ENCODE measurements around the gene STS.

GRCh38 chrX:7108030-7108429 lies 39.5 kb upstream of the STS start:
- no peak for TF ChIP-seq EGR1 (IDR thresholded peaks at IDR 0.05)
- TF ChIP-seq, protein P1, sequence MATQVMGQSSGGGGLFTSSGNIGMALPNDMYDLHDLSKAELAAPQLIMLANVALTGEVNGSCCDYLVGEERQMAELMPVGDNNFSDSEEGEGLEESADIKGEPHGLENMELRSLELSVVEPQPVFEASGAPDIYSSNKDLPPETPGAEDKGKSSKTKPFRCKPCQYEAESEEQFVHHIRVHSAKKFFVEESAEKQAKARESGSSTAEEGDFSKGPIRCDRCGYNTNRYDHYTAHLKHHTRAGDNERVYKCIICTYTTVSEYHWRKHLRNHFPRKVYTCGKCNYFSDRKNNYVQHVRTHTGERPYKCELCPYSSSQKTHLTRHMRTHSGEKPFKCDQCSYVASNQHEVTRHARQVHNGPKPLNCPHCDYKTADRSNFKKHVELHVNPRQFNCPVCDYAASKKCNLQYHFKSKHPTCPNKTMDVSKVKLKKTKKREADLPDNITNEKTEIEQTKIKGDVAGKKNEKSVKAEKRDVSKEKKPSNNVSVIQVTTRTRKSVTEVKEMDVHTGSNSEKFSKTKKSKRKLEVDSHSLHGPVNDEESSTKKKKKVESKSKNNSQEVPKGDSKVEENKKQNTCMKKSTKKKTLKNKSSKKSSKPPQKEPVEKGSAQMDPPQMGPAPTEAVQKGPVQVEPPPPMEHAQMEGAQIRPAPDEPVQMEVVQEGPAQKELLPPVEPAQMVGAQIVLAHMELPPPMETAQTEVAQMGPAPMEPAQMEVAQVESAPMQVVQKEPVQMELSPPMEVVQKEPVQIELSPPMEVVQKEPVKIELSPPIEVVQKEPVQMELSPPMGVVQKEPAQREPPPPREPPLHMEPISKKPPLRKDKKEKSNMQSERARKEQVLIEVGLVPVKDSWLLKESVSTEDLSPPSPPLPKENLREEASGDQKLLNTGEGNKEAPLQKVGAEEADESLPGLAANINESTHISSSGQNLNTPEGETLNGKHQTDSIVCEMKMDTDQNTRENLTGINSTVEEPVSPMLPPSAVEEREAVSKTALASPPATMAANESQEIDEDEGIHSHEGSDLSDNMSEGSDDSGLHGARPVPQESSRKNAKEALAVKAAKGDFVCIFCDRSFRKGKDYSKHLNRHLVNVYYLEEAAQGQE (IDR thresholded peaks at IDR 0.05; ENCODE audit: low read depth): no peak
- TF ChIP-seq CEBPB (IDR thresholded peaks at IDR 0.05): no peak
- TF ChIP-seq CREB1 (IDR thresholded peaks at IDR 0.05; ENCODE audit: low read depth): no peak
- TF ChIP-seq RAD21 (IDR thresholded peaks at IDR 0.05; ENCODE audit: low read depth): no peak
- no peak for TF ChIP-seq YY1 (IDR thresholded peaks at IDR 0.05; ENCODE audit: low read depth)
- TF ChIP-seq TEAD4 (IDR thresholded peaks at IDR 0.05): no peak
- no peak for TF ChIP-seq EP300 (IDR thresholded peaks at IDR 0.05; ENCODE audit: borderline replicate concordance)
- TF ChIP-seq, protein P2, sequence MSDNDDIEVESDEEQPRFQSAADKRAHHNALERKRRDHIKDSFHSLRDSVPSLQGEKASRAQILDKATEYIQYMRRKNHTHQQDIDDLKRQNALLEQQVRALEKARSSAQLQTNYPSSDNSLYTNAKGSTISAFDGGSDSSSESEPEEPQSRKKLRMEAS (IDR thresholded peaks at IDR 0.05): no peak
- TF ChIP-seq FOXM1 (IDR thresholded peaks at IDR 0.05; ENCODE audit: borderline replicate concordance, low read depth): no peak
- TF ChIP-seq ZBTB7A (IDR thresholded peaks at IDR 0.05; ENCODE audit: low read depth): no peak
- no peak for TF ChIP-seq NFIC (IDR thresholded peaks at IDR 0.05)
- TF ChIP-seq USF1 (IDR thresholded peaks at IDR 0.05): no peak
- no peak for TF ChIP-seq TCF12 (IDR thresholded peaks at IDR 0.05; ENCODE audit: low read depth)
